Suppressor macrophage (primary cell): ENCODE measurements around the gene EGFLAM.

Experiments used
- DNase-seq, 4 experiments: peaks; one replicate each; pipeline ENCODE4 v3.0.0-alpha.2; 2020 to 2022

EGFLAM gene

DNA sequence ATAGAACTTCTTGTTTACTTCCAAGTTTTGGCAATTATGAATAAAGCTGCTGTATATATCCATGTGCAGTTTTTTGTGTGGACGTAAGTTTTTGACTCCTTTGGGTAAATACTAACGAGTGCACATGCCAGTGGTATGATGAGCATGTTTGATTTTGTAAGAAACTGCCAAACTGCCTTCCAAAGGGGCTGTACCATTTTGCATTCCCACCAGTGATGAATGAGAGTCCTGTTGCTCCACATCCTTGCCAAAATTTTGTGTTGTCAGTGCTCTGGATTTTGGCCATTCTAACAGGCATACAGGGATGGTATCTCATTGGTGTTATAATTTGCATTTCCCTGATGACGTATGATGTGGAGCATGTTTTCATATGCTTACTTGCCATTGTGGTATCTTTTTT, 73.5 kb downstream of the EGFLAM start:
- no peak for DNase-seq

DNA sequence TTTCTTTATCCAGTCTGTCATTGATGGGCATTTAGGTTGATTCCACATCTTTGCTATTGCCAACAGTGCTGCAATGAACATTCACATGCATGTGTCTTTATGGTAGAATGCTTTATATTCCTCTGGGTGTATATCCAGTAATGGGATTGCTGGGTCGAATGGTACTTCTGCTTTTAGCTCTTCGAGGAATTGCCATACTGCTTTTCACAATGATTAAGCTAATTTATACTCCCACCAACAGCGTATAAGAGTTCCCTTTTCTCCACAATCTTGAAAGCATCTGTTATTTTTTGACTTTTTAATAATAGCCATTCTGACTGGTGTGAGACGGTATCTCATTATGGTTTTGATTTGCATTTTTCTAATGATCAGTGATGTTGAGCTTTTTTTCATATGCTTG, 74.8 kb downstream of the EGFLAM start:
- peak in 2 of 4 experiments; percentile 6 to 24 for DNase-seq

DNA sequence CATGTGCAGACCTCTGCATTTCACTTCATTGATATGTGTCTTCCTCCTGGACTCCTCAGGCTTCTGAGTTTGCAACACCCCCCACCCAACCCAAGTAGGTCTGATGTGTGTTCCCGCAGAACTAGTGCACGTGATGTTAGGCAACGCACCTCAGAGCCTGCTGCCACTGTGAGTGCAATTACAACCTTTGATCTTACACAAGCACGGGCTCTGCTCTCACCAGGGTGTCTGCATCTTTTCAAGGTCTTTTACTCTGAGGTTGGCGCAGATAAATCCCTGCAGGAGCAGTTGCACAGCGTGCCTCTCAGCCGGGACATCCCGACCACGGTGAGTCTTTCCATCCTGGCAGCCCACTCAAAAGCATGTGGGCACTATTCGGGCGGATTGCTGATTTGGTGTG, 80.1 kb downstream of the EGFLAM start:
- no peak for DNase-seq

DNA sequence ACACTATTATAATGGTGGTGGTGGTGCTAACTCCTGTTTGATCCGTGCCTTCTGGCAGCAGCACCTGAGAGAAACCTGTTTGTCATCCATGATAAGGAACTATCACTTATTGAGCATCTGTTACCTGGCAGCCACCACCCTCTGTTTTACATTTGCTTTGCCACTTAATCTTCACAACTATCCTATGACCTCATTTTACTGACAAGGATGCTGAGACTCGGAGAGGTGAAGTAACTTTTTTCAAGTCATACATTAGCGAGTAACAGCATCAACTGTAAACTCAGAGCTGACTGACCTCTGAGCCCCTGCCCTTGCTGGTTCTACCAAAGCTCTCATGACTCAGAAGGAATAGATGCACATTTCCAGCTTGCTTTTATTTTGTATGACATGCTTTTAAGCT, 81.1 kb downstream of the EGFLAM start:
- no peak for DNase-seq

DNA sequence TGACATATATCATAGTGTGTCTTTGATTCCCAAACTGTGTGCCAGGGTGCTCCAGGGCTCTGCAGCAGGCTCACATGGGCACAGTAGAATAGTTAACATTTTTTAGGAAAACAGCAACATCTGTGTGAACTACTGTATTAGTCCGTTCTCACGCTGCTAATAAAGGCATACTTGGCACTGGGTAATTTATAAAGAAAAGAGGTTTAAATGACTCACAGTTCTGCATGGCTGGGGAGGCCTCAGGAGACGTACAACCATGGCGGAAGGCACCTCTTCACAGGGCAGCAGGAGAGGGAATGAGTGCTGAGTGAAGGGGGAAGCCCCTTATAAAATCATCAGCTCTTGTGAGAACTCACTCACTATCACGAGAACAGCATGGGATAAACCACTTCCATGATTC, 82.7 kb downstream of the EGFLAM start:
- no peak for DNase-seq

DNA sequence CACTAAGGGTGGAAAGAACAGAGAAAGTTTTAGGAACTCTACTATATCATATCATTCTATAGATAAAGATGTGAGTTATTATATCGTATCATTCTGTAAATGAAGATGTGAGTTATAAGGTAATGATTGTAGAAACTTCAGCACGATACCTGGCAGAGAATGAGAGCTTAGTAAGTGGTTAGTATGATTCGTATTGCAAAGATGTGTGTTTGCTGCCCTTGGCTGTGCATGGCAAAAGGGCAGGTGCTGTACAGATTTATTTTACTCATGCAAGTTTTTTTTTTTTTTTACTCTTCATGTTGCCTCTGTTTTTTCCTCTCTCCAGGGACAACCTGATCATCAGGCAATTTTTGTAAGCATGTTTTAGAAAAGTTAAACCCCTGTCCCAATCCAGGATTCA, 83.3 kb downstream of the EGFLAM start:
- no peak for DNase-seq

DNA sequence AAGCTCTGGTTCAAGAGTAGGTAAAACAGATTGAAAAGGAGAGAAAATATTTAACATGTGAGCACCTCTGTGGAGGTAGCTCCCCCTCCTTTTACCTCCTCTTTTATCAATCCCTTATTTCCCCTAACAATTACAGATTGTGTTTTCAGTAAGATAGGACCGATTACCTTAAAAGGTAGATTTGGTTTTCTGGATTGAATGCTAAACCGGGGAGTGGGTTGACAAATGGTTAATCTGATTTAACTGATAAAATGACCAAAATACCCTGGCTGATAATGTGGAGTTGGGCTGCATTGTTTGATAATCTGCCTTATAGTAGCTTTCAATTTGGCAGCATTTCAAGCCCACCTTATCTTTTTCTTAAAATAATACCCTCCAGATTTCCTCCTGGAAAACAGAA, 83.9 kb downstream of the EGFLAM start:
- DNase-seq: no peak

DNA sequence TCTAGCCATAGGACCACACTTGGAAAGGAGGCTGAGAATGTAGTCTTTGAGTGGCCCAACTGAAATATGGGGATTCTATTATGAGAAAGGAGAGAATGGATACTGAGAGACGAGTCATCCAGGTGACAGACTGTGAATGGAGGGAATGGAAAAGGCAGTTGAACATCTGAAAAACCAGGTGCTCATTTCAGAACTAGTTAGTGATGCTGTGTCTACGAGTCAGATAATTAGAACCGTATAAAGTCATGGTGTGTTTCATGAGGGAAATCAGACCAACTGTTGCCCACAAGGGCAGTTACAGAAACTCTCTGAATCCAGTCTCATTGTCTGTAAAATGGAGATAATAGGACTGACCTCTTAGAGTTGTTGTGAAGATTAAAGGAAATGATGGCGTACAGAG, 86.5 kb downstream of the EGFLAM start:
- no peak for DNase-seq

DNA sequence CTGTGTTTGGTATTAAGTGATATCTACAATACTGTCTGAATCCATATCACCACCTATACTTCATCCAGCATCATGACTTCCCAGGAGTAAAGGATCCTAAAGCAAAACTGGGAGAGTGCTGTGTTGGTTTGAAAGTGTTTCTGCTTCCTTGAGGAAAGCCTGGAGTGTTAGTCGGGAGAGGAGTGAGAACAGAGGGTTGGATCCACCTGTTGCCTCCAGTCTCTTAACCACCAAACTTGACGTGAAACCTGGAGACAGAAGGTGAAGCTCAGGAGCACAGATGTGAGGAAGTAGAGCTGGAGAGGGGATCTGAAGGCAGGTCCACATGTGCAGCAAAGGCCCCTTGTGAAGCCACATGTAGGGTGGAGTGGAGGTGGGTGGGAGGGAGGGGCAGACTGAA, 88.2 kb downstream of the EGFLAM start:
- DNase-seq: no peak

DNA sequence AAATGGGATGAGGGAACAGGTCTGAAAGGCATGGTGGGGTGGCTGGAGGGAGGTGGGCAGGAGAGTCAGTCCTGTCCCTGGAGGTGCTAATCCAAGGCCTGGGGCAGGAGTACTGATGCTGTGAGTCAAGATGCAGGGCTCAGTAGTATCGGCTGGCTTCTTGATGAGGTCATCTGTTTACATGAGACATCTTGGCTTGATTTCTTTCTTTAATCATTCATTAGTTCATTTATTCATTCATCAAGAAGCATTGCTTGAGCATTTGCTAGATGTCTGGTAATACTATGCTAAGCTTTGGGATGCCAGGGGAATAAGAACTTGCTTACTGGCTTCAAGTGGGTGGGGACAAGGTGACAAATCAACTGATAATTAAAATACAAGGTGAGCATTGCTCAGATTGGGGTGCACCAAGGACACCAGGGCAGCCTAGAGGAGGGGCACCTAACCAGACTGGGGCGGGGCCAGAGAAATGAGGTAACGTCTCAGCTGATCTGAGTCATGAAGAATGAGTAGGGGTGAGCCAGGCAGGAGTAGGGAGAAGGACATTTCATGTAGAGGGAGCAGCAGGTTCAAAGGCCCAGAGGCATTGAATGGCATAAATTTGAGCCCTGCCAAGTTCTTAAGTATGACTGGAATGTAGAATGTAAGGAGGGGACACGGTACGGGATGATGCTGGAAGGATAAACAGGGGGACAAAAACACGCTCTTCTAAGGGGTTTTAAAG, 88.8 kb downstream of the EGFLAM start:
- no peak for DNase-seq

DNA sequence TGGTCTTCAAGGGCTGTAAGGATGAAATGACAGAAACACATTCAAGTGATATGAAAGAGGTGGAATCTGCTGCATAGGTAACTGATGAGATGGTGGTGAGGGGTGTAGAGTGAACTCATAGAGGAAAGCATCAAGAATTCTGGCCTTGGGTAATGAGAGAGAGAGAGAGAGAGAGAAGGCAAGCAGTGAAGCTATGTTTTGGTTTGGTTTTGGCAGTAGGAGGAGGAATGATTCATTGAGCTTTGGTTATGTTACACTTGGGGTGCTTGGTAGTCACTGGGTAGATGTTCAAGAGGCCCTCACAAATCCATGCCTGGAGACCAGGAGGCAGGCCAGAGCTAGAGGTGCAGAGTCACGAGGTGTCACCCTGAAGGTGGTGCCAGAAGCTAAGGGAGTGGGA, 89.5 kb downstream of the EGFLAM start:
- no peak for DNase-seq

DNA sequence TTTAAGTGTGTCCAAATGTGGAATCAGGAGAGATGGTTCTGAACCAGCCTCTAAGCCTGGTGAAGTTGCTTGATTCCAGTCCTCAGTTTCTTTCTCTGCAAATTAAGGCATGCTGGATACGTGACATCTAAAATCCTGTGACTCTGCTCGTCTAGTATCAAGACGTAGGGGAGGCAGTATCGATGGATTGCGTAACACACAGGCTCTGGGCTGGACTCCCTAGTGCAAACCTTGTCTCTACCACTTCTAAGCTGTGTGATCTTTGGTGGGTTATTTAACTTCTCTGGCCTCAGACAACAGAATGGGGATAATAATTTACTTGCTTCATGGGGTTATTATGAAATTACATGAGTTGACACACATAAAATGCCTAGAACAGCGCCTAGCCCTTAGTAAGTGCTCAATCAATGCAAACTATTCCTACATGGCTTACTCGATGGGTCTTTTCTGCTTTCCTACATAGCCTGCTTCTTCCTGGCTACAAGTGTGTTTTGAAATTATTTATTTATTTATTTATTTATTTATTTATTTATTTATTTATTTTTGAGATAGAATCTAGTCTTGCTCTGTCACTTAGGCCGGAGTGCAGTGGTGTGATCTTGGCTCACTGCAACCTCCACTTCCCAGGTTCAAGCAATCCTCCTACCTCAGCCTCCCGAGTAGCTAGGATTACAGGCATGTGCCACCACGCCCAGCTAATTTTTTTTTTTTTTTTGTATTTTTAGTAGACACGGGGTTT, 102.1 kb downstream of the EGFLAM start:
- DNase-seq: no peak

DNA sequence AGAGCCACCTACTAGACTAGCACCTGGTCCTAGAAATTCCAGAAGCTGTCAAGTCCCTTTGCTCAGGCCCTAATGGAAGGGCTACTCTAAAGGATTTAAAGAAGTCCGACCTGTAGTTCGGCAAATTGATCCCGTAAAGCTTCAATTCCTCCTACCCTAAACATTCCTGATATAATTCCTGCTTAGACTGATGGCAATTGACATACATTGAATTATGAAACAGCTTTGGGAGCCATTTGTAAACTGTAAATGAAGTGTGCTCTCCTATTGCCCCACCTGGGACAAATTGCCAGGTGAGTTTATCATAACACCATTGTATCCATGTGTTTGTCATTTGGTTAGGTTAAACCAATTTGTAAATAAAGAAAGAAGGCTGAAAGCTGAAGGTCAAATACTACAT, 104.4 kb downstream of the EGFLAM start:
- DNase-seq: no peak

DNA sequence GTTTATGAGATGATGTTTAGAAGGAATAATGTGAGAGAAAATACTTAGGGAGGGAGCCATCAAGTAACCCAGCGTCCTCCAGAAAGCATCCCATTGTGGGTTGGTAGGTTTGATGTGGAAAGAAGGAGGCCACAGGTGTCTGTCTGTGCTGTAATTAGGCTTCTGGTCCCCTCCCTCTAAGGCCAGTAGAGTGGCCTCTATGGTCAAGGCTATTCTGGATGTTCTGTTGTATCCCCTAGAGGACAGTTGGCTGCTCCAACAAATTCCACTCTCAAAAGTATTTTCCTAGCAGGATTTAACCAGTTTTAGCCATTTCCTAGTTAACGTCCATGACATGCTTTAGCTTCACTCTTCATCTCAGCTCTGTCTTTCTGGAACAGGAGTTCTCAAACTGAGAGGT, 106.5 kb downstream of the EGFLAM start:
- DNase-seq: no peak

DNA sequence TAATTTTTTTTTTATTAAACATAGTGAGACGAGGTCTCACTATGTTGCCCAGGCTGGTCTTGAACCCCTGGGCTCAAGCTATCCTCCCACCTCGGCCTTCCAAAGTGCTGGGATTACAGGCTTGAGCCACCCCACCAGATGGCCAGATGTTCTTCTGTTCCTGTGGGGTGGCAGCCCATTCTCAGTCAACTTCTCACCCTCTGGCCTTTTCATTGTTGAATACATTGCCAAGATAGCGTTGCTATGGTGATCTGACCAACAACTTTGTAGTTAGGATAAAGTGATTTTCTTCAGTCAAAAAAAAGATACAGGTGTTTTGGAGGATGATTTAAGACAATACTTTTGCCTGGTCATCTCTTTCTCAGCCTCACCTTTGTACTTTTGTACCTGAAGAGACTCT, 109.1 kb downstream of the EGFLAM start:
- no peak for DNase-seq

DNA sequence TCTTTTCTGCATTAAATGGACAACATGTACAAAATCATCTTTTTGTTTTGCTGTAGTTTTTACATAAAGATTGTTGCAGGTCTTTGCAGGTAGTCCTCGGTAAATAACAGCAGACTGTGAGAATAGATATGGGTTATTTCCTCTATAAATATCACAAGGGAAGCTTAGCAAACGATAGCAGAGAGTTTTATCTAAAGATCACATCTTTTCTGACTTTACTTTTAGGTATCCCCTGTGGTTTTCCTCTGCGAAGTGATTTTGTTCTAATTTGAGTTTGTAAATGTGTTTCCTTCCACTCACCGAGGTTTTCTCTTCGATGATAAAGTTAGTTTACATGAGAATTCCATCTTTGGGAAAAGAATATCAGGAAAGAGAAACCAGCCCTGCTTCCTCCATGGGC, 109.6 kb downstream of the EGFLAM start:
- DNase-seq: no peak

DNA sequence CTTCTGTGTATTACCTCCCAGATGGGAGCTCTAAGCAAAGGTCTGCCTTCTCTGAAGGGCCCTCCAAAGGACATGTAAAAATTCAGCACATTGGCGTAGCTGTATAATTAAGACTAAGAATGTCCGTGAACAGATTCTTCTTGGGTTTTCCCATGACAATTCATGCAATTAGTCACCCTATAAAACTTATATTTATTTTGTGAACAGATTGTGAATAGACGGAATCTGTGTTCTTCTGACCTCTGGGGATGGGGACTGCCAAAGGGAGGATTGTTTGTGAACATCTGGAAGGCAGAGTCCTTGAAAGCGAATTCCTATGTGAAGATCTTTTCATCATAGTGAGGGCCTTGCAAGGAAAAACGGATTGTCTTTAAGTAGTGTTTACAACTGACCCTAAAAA, 111.3 kb downstream of the EGFLAM start:
- DNase-seq: no peak

DNA sequence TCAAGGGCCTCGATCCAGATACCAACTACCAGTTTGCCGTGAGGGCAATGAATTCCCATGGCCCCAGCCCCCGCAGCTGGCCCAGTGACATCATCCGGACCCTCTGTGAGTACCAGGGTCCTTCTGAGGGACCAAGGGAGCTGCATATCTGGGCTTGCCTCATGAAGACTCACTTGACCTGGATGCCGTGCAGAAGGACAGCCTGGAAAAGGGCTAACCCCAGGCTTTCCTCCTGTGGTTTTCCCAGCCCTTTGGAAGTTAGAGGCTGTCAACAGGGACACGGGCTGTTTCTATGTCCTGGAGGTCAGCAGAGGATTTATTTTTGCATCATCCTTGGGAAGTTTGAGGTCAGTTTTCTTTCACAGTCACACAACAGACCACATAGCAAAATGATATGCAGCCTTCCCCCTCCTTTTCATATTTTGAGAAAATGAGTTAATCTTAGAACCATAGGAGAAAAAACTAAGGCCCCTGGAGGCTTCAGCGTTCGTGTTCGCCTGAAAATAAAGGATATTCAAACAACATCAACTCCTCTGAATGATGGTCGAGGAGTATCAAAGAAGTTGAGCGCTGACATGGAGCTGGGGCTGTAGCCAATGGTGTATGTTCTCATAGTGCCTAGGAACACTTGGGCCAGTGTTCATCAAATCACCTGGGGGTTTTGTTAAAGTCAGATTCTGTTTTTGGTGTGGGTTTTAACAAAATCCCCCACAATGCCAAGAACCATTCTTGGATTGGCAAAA, 112.2 kb downstream of the EGFLAM start:
- DNase-seq: no peak

DNA sequence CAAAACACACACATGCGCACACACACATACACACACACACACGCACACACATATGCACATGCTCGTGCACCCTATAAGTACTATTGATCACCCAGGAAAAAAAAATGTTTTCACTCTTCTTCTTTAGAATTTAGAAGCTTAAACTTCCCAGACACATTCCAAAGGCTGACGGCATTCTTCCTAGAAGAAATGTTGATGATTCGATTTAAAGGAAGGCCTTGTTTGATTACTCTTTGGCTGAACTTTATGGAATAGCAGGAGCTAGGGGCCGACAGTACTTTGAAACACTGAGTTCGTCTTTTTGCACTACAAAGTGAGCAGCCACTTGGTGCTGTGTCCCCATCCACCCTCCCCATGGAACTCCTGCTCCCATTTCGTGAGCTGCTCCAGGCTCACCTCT, 113.2 kb downstream of the EGFLAM start:
- no peak for DNase-seq

DNA sequence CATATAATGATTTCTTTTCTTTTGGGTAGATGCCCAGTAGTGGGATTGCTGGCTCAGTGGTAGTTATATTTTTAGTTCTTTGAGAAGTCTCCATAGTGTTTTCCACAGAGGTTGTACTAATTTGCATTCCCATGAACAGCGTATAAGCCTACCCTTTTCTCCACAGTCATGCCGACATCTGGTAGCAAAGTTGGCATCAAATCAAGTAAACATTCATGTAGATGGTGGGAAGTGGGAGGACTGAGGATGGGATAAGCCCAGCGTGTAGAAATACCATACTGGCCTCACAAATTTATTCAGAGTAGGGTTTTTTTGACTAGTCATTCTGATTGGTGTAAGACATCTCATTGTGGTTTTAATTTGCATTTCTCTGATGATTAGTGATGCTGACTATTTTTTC, 115.4 kb downstream of the EGFLAM start:
- no peak for DNase-seq

DNA sequence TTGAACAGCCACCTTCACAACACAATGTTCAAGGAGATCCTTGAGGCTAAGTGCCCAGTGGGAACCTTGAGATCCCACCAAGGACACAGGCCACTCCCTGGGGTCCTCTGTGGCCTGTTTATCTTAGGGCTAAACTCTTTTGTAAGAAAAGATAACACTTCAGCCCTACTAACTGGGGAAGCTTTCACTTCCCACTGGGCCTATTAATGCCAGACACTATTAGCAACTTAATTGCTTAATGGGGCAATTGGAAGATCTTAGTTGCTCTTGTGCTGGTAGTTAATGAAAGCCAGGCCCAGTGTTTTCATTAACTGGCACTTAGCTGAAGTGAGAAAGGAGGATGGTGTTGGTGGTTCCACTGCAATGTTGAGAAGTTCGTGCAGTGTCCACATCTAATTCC, 117.1 kb downstream of the EGFLAM start:
- DNase-seq: no peak

DNA sequence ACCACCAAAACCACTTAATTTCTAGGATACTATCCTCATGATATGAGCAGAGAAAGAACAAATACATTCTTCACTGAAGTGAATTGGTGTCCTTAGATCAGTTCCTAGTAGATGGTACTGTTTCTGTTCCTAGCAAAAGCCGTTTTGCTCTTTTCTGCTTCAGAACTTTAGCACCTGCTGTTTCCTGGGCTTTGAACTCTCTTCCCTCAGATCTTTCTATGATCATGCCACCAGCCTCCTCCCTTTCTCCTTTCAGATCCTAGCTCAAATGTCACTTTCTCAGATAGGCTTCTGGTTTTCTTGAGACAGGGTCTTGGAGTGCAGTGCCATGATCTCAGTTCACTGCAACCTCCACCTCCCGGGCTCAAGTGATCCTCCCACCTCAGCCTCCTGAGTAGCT, 118.0 kb downstream of the EGFLAM start:
- no peak for DNase-seq

DNA sequence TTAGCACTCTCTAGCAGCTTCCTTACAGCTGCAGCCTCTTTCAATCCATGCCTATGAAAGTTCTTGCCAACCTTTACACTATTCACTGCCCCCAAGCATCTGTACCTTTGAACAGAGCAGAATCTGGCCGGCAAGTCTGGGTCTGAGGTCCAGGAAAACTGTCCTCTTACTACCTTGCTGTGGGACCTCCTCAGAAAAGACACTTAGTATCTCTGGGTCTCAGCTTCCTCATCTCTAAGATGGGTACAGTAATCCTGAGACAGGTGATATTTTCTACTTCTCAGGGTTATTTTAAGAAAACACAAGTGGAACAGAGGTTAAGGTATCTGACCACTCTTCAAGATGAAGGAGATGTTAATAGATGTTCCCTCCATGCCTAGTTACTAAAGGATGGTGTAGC, 120.2 kb downstream of the EGFLAM start:
- DNase-seq: no peak

DNA sequence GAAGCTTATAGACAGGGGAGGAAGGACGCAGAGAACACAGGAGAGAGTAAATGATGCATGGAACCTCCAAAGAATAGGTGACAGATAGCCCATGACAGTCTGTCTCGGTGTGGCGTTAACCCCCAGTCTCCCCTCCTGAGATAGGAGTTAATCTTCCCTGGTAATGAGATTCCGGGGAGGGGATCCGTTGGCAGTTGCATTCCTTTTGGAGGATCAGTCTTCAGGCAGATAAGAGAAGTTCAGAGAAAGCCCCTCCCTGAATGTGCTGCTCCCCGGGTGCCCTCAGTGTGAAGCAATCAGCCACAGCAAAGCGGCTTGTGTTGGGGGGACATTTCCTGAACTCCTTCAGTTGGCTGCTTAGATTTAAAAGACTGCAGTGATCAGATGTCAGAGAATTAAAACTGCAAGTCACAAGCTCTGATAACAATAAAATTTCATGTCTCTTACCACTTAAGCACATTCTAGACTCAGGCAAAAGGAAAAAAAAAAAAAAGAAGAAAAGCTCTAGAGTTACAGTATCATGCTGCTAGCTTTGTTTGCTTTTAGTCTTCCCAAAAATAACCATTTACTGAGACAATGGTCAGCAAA, 121.1 kb downstream of the EGFLAM start:
- DNase-seq: no peak
